GM12864 (cell line): ENCODE data around the gene LEUTX.

Experiments
- DNase-seq: peaks from one replicate; pipeline ENCODE4 v3.0.0-alpha.2; 2011; ENCODE audit warnings: low read depth
- H3K4me3 ChIP-seq: 2 replicates; pipeline ENCODE4 v1.5.1; 2011; ENCODE audit warnings: mild to moderate bottlenecking, low read depth, low read length, control low read depth
- CTCF ChIP-seq: IDR thresholded peaks from 2 replicates; pipeline ENCODE4 v1.5.1; 2011; ENCODE audit warnings: low read depth, mild to moderate bottlenecking, moderate library complexity, low read length, control low read depth, inconsistent platforms; ENCODE audit errors: missing control alignments

LEUTX gene

GRCh38 chr19:39828015-39828653, 49.5 kb downstream of the LEUTX start:
- TF ChIP-seq CTCF: no peak
- no peak overlapping the region for H3K4me3 ChIP-seq
- no peak for DNase-seq

GRCh38 chr19:39828654-39829032, 50.0 kb downstream of the LEUTX start:
- TF ChIP-seq CTCF: no peak

GRCh38 chr19:39829702-39830275, 51.1 kb downstream of the LEUTX start:
- H3K4me3 ChIP-seq: no peak overlapping the region
- no peak for DNase-seq
- TF ChIP-seq CTCF: no peak

More at GRCh38 chr19:39828654-39829032, 50.0 kb downstream of the LEUTX start:
- H3K4me3 ChIP-seq: no peak overlapping the region
- no peak for DNase-seq

GRCh38 chr19:39830406-39830805, 51.8 kb downstream of the LEUTX start:
- DNase-seq: no peak

GRCh38 chr19:39830847-39831246, 52.2 kb downstream of the LEUTX start:
- DNase-seq: no peak
- no peak for TF ChIP-seq CTCF
- H3K4me3 ChIP-seq: no peak overlapping the region

More at GRCh38 chr19:39830406-39830805, 51.8 kb downstream of the LEUTX start:
- no peak overlapping the region for H3K4me3 ChIP-seq
- TF ChIP-seq CTCF: no peak

- H3K4me3 ChIP-seq: no peak overlapping the region
- DNase-seq: no peak
- no peak for TF ChIP-seq CTCF
Measured at GRCh38 chr19:39831679-39832078, 53.0 kb downstream of the LEUTX start.
